ENCODE results near the gene CCNH. TPM values are rescaled to one million over a fixed set of nuclear protein-coding genes. Genes with fewer than 3 reads are reported as not detected.
A peak's percentile ranks its signal among the peaks of the same experiment; 100 is the strongest.

Gene CCNH
- polyA plus RNA-seq, 2 of the 4 experiments (the other 2 are of a cell fraction), result 74.1 to 85.1 TPM

- CTCF ChIA-PET, result no interaction called here
These were observed 51.1 kb downstream of the CCNH start for GRCh38 chr5:87361536-87362213.

DNA sequence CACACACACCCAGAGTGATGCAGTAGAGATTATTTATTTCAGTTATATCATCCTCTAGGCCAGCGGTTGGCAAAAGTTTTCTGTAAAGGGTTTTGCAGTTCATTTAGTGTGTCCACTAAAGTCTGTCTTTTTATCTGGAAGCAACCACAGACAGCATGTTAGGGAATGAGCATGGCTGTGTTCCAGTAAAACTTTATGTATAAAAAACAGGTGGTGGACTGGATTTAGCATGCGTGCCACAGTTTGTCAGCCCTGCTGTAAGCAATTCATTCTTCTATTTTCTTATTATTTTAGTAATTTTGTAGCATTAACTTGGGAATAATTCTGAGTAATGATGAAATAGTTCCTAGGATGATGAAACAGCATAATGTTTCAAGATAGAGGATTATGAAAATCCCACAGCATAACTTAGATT lies 51.7 kb downstream of the CCNH start:
- H3K4me2 ChIP-seq, result no peak overlapping the region
- no peak overlapping the region for H3K4me3 ChIP-seq
- H3K4me1 ChIP-seq, result no peaks in the 10 kb centered on the region
- CTCF ChIA-PET, result no interaction called here
- TF ChIP-seq NFE2L2 (conservative IDR thresholded peaks at IDR 0.05; ENCODE audit: low read length), result no peak
- peak in 1 of 2 experiments; percentile 54; a peak in 1 of 4 replicates for TF ChIP-seq CEBPB (IDR thresholded peaks at IDR 0.05)
- TF ChIP-seq, protein P1, sequence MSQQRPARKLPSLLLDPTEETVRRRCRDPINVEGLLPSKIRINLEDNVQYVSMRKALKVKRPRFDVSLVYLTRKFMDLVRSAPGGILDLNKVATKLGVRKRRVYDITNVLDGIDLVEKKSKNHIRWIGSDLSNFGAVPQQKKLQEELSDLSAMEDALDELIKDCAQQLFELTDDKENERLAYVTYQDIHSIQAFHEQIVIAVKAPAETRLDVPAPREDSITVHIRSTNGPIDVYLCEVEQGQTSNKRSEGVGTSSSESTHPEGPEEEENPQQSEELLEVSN (IDR thresholded peaks at IDR 0.05; ENCODE audit: borderline replicate concordance, low read depth), result no peak
- FAIRE-seq (no peak), DNase-seq (ENCODE audit: low read depth in 1 of 2, low spot score in 1 of 2) (no peak), ATAC-seq (no peak)
- H3K9me3 ChIP-seq, result no peaks in the 10 kb centered on the region
- peak overlapping the region in 1 of 2 experiments; percentile 66; a peak in 2 of 6 replicates for H3K27ac ChIP-seq
- WGBS (ENCODE audit: missing lambda C conversion rate), result 94% methylated on average over 2 of the region's 2 CpGs
- POLR2A ChIA-PET, result no interaction called here

More at GRCh38 chr5:87361536-87362213, 51.1 kb downstream of the CCNH start:
- Histone ChIP-seq H3K9me3 (no peaks in the 10 kb centered on the region), H3K4me3 (no peak overlapping the region), H3K27ac (no peak overlapping the region), H3K4me2 (no peak overlapping the region), H3K4me1 (no peaks in the 10 kb centered on the region)
- no peak for FAIRE-seq
- POLR2A ChIA-PET, result no interaction called here
- TF ChIP-seq HOXB13 (CRISPR knock-in tag; IDR thresholded peaks at IDR 0.05; ENCODE audit: low read depth) (no peak), NR3C1 (IDR thresholded peaks at IDR 0.05) (no peak), ZSCAN20 (CRISPR knock-in tag; IDR thresholded peaks at IDR 0.05) (no peak), CBX2 (IDR thresholded peaks at IDR 0.05; ENCODE audit: borderline replicate concordance, low read depth) (no peak), NFE2L2 (conservative IDR thresholded peaks at IDR 0.05; ENCODE audit: low read length) (no peak), EHMT2 (IDR thresholded peaks at IDR 0.05; ENCODE audit: low read depth) (no peak), JUN (IDR thresholded peaks at IDR 0.05) (no peak), GATA3 (IDR thresholded peaks at IDR 0.05; ENCODE audit: borderline replicate concordance) (no peak), NPAS2 (CRISPR knock-in tag; IDR thresholded peaks at IDR 0.05; ENCODE audit: borderline replicate concordance) (no peak), MAFK (IDR thresholded peaks at IDR 0.05; ENCODE audit: partially characterized antibody) (no peak), CHD4 (IDR thresholded peaks at IDR 0.05; ENCODE audit: borderline replicate concordance) (no peak), TFCP2L1 (CRISPR knock-in tag; IDR thresholded peaks at IDR 0.05) (no peak), CHD2 (IDR thresholded peaks at IDR 0.05; ENCODE audit: low read length, partially characterized antibody) (no peak), ZNF302 (CRISPR knock-in tag; IDR thresholded peaks at IDR 0.05) (no peak), ATOH8 (CRISPR knock-in tag; IDR thresholded peaks at IDR 0.05; ENCODE audit: low read depth) (no peak)
- TF ChIP-seq, protein P2, sequence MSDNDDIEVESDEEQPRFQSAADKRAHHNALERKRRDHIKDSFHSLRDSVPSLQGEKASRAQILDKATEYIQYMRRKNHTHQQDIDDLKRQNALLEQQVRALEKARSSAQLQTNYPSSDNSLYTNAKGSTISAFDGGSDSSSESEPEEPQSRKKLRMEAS (IDR thresholded peaks at IDR 0.05), result no peak
- TF ChIP-seq, protein P3, sequence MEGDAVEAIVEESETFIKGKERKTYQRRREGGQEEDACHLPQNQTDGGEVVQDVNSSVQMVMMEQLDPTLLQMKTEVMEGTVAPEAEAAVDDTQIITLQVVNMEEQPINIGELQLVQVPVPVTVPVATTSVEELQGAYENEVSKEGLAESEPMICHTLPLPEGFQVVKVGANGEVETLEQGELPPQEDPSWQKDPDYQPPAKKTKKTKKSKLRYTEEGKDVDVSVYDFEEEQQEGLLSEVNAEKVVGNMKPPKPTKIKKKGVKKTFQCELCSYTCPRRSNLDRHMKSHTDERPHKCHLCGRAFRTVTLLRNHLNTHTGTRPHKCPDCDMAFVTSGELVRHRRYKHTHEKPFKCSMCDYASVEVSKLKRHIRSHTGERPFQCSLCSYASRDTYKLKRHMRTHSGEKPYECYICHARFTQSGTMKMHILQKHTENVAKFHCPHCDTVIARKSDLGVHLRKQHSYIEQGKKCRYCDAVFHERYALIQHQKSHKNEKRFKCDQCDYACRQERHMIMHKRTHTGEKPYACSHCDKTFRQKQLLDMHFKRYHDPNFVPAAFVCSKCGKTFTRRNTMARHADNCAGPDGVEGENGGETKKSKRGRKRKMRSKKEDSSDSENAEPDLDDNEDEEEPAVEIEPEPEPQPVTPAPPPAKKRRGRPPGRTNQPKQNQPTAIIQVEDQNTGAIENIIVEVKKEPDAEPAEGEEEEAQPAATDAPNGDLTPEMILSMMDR (IDR thresholded peaks at IDR 0.05), result no peak
- no peak for ATAC-seq
- DNase-seq (ENCODE audit: low read depth in 1 of 2, low spot score in 1 of 2), result no peak
- WGBS (ENCODE audit: missing lambda C conversion rate), result 97% methylated on average over 1 of the region's 1 CpG

DNA sequence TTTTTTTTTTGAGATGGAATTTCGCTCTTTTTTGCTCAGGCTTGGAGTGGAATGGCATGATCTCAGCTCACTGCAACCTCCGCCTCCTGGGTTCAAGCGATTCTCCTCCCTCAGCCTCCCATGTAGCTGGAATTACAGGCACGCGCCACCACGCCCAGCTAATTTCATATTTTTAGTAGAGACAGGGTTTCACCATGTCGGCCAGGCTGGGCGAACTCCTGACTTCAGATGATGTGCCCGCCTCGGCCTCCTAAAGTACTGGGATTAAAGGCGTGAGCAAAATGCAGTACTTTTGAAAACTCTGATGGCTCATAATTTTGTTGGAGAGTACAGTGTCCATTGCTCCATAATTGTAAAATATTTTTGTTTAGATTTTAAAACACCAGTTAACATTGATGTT lies 52.6 kb downstream of the CCNH start:
- Histone ChIP-seq H3K27ac (no peak overlapping the region), H3K9me3 (no peaks in the 10 kb centered on the region), H3K4me2 (no peak overlapping the region), H3K4me1 (no peaks in the 10 kb centered on the region), H3K4me3 (no peak overlapping the region)
- ATAC-seq (no peak), FAIRE-seq (no peak), DNase-seq (ENCODE audit: low read depth in 1 of 2, low spot score in 1 of 2) (no peak)
- POLR2A ChIA-PET, result no interaction called here
- 90% methylated on average over 11 of the region's 11 CpGs for WGBS (ENCODE audit: missing lambda C conversion rate)
- CTCF ChIA-PET, result no interaction called here
- TF ChIP-seq ZSCAN20 (CRISPR knock-in tag; IDR thresholded peaks at IDR 0.05) (no peak), CHD2 (IDR thresholded peaks at IDR 0.05; ENCODE audit: low read length, partially characterized antibody) (no peak), CEBPB (IDR thresholded peaks at IDR 0.05) (no peak), BHLHE40 (IDR thresholded peaks at IDR 0.05; ENCODE audit: low read depth, low read length) (no peak), RCOR1 (IDR thresholded peaks at IDR 0.05; ENCODE audit: low read depth, low read length) (no peak), RNF2 (IDR thresholded peaks at IDR 0.05; ENCODE audit: borderline replicate concordance, low read depth) (no peak), MAZ (IDR thresholded peaks at IDR 0.05; ENCODE audit: borderline replicate concordance, low read depth, low read length) (no peak), NPAS2 (CRISPR knock-in tag; IDR thresholded peaks at IDR 0.05; ENCODE audit: borderline replicate concordance) (no peak), FOXS1 (CRISPR knock-in tag; IDR thresholded peaks at IDR 0.05) (no peak), NR3C1 (IDR thresholded peaks at IDR 0.05) (no peak), KDM5A (IDR thresholded peaks at IDR 0.05) (no peak)
- TF ChIP-seq, protein P1 (IDR thresholded peaks at IDR 0.05; ENCODE audit: borderline replicate concordance, low read depth), result no peak
- TF ChIP-seq, protein P3 (IDR thresholded peaks at IDR 0.05), result no peak
